WI38 (cell line): ENCODE measurements around the gene EIF2B4.

Experiments
- H3K4me3 ChIP-seq: 2 replicates; pipeline ENCODE4 v1.5.1; 2011; ENCODE audit warnings: low read depth, mild to moderate bottlenecking, control low read depth, low read length
- TF ChIP-seq, protein P1 (sequence below): IDR thresholded peaks from 2 replicates; pipeline ENCODE4 v1.5.1; 2012; ENCODE audit warnings: low read depth, mild to moderate bottlenecking, control low read depth, low read length

Gene EIF2B4

DNA sequence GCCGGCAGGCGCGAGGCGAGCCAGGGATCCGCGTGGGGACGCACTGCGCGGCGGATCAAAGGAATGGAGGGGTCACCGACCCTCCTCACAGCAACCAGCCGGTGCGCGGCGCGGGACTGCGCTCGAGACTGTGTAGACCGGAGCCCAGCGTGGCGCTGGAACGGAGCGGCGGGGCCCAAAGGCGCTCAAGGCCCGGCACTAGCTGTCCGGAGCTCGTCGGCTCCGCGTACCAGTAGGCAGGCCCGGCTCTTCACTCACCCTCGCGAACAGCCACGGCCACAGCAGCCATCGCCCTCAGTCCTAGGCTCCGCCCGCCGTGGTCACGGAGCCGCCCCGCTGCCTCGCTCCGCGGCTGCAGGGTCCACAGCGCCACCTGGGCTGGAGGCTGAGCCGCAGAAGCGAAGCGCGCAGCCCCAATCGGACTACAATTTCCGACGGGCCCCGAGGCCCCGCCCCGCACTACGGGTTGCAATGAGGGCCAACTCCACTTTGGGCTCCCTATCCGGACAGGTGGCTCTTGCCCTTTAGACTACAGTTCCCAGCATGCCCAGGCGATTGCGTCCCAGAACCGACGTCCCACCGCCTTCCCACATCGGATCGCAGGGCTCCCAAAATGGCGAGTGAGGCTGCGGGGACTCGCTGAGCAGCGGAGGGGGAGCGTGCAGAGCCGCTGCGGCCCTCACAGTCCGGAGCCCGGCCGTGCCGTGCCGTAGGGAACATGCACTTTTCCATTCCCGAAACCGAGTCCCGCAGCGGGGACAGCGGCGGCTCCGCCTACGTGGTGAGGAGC, at the start of gene EIF2B4, which contains the start of gene SNX17:
Gene EIF2B4 (minus strand): TSS at position 313 of the 790 bp plus-strand sequence. CDS start 24 bp downstream, at position 289.
Gene SNX17 (plus strand): TSS at position 591 of the 790 bp plus-strand sequence. CDS start 128 bp downstream, at position 719.
- peak within 1 kb of the TSS; percentile 94 for H3K4me3 ChIP-seq
- TF ChIP-seq, protein P1, sequence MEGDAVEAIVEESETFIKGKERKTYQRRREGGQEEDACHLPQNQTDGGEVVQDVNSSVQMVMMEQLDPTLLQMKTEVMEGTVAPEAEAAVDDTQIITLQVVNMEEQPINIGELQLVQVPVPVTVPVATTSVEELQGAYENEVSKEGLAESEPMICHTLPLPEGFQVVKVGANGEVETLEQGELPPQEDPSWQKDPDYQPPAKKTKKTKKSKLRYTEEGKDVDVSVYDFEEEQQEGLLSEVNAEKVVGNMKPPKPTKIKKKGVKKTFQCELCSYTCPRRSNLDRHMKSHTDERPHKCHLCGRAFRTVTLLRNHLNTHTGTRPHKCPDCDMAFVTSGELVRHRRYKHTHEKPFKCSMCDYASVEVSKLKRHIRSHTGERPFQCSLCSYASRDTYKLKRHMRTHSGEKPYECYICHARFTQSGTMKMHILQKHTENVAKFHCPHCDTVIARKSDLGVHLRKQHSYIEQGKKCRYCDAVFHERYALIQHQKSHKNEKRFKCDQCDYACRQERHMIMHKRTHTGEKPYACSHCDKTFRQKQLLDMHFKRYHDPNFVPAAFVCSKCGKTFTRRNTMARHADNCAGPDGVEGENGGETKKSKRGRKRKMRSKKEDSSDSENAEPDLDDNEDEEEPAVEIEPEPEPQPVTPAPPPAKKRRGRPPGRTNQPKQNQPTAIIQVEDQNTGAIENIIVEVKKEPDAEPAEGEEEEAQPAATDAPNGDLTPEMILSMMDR: peak; percentile 62

GRCh38 chr2:27416151-27416550, 46.0 kb upstream of the EIF2B4 start:
- TF ChIP-seq, protein P1: no peak
- H3K4me3 ChIP-seq: no peak overlapping the region

- TF ChIP-seq, protein P1: no peak
- H3K4me3 ChIP-seq: no peak overlapping the region
Measured at GRCh38 chr2:27412419-27413152, 42.4 kb upstream of the EIF2B4 start.

DNA sequence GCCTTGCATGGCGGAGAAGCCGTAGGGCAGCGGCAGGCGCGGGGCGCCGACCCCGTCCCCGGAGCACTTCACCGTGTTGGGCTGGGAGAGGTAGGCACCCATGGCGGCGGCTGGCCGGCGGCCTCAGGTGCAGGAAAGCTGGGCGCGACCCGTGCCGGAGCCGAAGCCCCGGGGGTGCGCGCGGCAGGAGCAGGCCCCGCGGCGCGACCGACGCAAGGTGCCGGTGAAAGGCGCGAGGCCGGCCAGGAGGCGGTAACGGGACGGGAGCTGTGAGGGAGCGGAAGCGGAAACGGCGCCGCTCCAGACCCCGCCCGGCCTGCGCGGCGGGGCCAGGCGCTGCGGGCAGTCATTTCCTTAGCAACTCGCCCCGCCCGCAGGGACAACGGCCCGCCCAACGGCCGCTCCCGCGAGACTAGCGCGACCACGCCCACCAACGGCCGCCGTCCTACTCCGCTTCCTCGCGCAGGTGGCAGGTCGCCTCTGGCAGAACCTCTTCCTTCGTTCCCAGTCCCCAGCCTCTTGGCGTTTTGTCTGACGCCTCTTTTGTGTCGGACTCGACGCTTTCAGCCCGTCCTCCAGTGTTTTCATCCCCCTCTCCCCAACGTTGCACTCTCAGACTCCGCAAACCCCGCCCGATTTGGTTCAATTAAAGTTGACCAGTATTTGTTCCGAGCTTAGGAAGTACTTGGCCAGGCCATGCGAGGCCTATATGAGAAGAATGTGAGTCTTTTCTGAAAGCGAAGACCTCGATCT, 39.4 kb upstream of the EIF2B4 start, which contains the start of gene PPM1G:
Gene PPM1G (minus strand): TSS at position 271 of the 753 bp plus-strand sequence. CDS start 169 bp downstream, at position 102.
- TF ChIP-seq, protein P1: no peak
- peak within 1 kb of the TSS; percentile 98 for H3K4me3 ChIP-seq

GRCh38 chr2:27408601-27409320, 38.6 kb upstream of the EIF2B4 start:
- peak overlapping the region; percentile 98 for H3K4me3 ChIP-seq
- TF ChIP-seq, protein P1: no peak

DNA sequence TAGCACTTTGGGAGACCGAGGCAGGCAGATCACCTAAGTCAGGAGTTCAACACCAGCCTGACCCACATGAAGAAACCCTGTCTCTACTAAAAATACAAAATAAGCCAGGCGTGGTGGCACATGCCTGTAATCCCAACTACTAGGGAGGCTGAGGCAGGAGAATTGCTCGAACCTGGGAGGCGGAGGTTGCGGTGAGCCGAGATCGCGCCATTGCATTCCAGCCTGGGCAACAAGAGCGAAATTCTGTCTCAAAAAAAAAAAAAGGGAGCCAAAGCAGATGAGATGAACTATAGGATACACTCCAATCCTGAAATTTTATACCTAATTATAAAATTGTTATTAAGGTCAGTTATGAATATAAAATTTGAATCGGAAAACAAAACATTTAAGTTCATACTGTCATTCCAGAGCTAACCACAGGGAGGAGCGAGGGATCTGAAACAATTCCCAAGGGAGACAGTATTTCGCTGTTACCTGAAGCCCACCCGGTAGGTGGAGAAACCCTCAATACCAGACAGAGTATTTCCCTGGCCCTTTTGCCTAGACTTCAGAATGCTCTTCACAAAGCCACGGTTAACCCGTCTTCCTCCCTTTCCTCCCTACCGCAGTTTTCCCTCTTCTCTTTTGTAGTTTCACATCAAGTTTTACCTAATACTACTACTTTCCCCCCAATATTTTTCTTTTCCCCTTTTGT, 37.8 kb upstream of the EIF2B4 start:
- TF ChIP-seq, protein P1: peak; percentile 58; the same call in 1 of the 2 replicates
- H3K4me3 ChIP-seq: peak overlapping the region; percentile 98
